H9 (cell line): Measurements from ENCODE around the gene RAI14. TPM values are rescaled to one million over a fixed set of nuclear protein-coding genes. Genes with fewer than 3 reads are reported as not detected.

Source experiments
- DNase-seq: peaks from one replicate; pipeline ENCODE4 v3.0.0-alpha.2; 2017
- H2AFZ ChIP-seq: one replicate; pipeline ENCODE4 v1.6.1; 2013; ENCODE audit warnings: mild to moderate bottlenecking, low read length, control low read depth, moderate library complexity
- H2AK5ac ChIP-seq: 2 replicates; pipeline ENCODE4 v1.6.1; 2013; ENCODE audit warnings: low read length, control low read depth, mixed read lengths; ENCODE audit not compliant: insufficient read length
- H2BK120ac ChIP-seq: one replicate; pipeline ENCODE4 v1.6.1; 2013; ENCODE audit warnings: low read depth, mild to moderate bottlenecking, low read length, control low read depth, inconsistent platforms; ENCODE audit not compliant: poor library complexity, severe bottlenecking
- H2BK12ac ChIP-seq: 2 replicates; pipeline ENCODE4 v1.6.1; 2013; ENCODE audit warnings: low read length, control low read depth, mixed read lengths, low read depth; ENCODE audit not compliant: insufficient read length
- H2BK15ac ChIP-seq: 2 replicates; pipeline ENCODE4 v1.6.1; 2013; ENCODE audit warnings: low read depth, low read length, control low read depth
- H2BK20ac ChIP-seq: one replicate; pipeline ENCODE4 v1.6.1; 2013; ENCODE audit warnings: low read depth, mild to moderate bottlenecking, low read length, control low read depth, inconsistent platforms; ENCODE audit not compliant: poor library complexity, severe bottlenecking
- H2BK5ac ChIP-seq: 2 replicates; pipeline ENCODE4 v1.6.1; 2013; ENCODE audit warnings: low read length, control low read depth, mixed read lengths; ENCODE audit not compliant: insufficient read length
- H3K14ac ChIP-seq: 2 replicates; pipeline ENCODE4 v1.6.1; 2013; ENCODE audit warnings: low read length, control low read depth; ENCODE audit not compliant: insufficient read depth
- H3K18ac ChIP-seq: 2 replicates; pipeline ENCODE4 v1.6.1; 2013; ENCODE audit warnings: low read depth, mild to moderate bottlenecking, mixed read lengths, low read length, control low read depth; ENCODE audit not compliant: insufficient read length
- H3K23ac ChIP-seq: 2 replicates; pipeline ENCODE4 v1.6.1; 2013; ENCODE audit warnings: low read length, control low read depth, mixed read lengths, low read depth; ENCODE audit not compliant: insufficient read length
- H3K23me2 ChIP-seq: 2 replicates; pipeline ENCODE4 v1.6.1; 2013; ENCODE audit warnings: low read depth, mild to moderate bottlenecking, mixed read lengths, low read length, control low read depth; ENCODE audit not compliant: insufficient read length, poor library complexity, severe bottlenecking
- H3K27ac ChIP-seq: 2 replicates; pipeline ENCODE4 v1.5.1; 2013; ENCODE audit warnings: low read length, control low read depth, mixed read lengths, low read depth; ENCODE audit not compliant: insufficient read length
- H3K27me3 ChIP-seq: 2 replicates; pipeline ENCODE4 v1.6.1; 2013; ENCODE audit warnings: low read length, control low read depth, inconsistent platforms; ENCODE audit not compliant: insufficient read depth
- H3K4ac ChIP-seq: 2 replicates; pipeline ENCODE4 v1.6.1; 2013; ENCODE audit warnings: low read depth, mild to moderate bottlenecking, control low read depth, inconsistent platforms, low read length, moderate library complexity
- H3K4me1 ChIP-seq: 2 replicates; pipeline ENCODE4 v1.6.1; 2013; ENCODE audit warnings: low read length, control low read depth, inconsistent platforms; ENCODE audit not compliant: insufficient read depth
- H3K4me2 ChIP-seq: 2 replicates; pipeline ENCODE4 v1.6.1; 2013; ENCODE audit warnings: low read length, control low read depth, mixed read lengths; ENCODE audit not compliant: insufficient read length, insufficient read depth
- H3K56ac ChIP-seq: 2 replicates; pipeline ENCODE4 v1.6.1; 2013; ENCODE audit warnings: low read depth, mild to moderate bottlenecking, mixed read lengths, low read length, control low read depth; ENCODE audit not compliant: insufficient read length
- H3K79me1 ChIP-seq: 2 replicates; pipeline ENCODE4 v1.6.1; 2013; ENCODE audit warnings: low read depth, mild to moderate bottlenecking, moderate library complexity, low read length, control low read depth, inconsistent platforms; ENCODE audit not compliant: insufficient read depth, poor library complexity, severe bottlenecking
- H3K79me2 ChIP-seq: 2 replicates; pipeline ENCODE4 v1.6.1; 2013; ENCODE audit warnings: low read length, control low read depth, inconsistent platforms; ENCODE audit not compliant: insufficient read depth
- H3K9ac ChIP-seq: 2 replicates; pipeline ENCODE4 v1.6.1; 2013; ENCODE audit warnings: low read length, control low read depth, mixed read lengths; ENCODE audit not compliant: insufficient read length; ENCODE audit errors: extremely low read depth
- H3K9me3 ChIP-seq: one replicate; pipeline ENCODE4 v1.6.1; 2013; ENCODE audit warnings: low read depth, low read length, inconsistent platforms; ENCODE audit not compliant: control insufficient read depth
- H3T11ph ChIP-seq: one replicate; pipeline ENCODE4 v1.6.1; 2013; ENCODE audit warnings: mild to moderate bottlenecking, low read length, control low read depth, inconsistent platforms
- H4K20me1 ChIP-seq: one replicate; pipeline ENCODE4 v1.6.1; 2013; ENCODE audit not compliant: control insufficient read depth, insufficient read length, insufficient read depth
- H4K5ac ChIP-seq: 2 replicates; pipeline ENCODE4 v1.6.1; 2013; ENCODE audit warnings: low read depth, mild to moderate bottlenecking, mixed read lengths, low read length, control low read depth; ENCODE audit not compliant: insufficient read length
- H4K8ac ChIP-seq: replicated peaks from 2 replicates; pipeline ENCODE4 v1.6.1; 2013; ENCODE audit warnings: low read length, control low read depth, mixed read lengths, low read depth; ENCODE audit not compliant: insufficient read length
- H4K91ac ChIP-seq: 2 replicates; pipeline ENCODE4 v1.6.1; 2013; ENCODE audit warnings: low read depth, mild to moderate bottlenecking, moderate library complexity, mixed read lengths, low read length, control low read depth; ENCODE audit not compliant: insufficient read length
- H3K27ac Mint-ChIP-seq, 3 experiments: 2 replicates in 2 of 3; 3 replicates in 1 of 3; pipeline ENCODE4 v1.8.0; 2020 to 2021; ENCODE audit warnings: mixed read lengths in 3 of 3, mild to moderate bottlenecking in 1 of 3, moderate library complexity in 1 of 3
- H3K27me3 Mint-ChIP-seq: 2 replicates; pipeline ENCODE4 v1.8.0; 2021; ENCODE audit warnings: low read depth, mild to moderate bottlenecking, moderate library complexity, mixed read lengths
- H3K36me3 Mint-ChIP-seq, 3 experiments: 2 replicates in 2 of 3; 3 replicates in 1 of 3; pipeline ENCODE4 v1.8.0; 2020 to 2021; ENCODE audit warnings: low read depth in 3 of 3, mixed read lengths in 3 of 3; ENCODE audit not compliant: insufficient read depth in 1 of 3
- H3K4me1 Mint-ChIP-seq, 2 experiments: 2 replicates each; pipeline ENCODE4 v1.8.0; 2020; ENCODE audit warnings: mixed read lengths in 2 of 2
- H3K4me3 Mint-ChIP-seq, 2 experiments: 2 replicates in 1 of 2; 3 replicates in 1 of 2; pipeline ENCODE4 v1.8.0; 2020 to 2021; ENCODE audit warnings: mild to moderate bottlenecking in 2 of 2, mixed read lengths in 2 of 2, moderate library complexity in 1 of 2
- H3K9me3 Mint-ChIP-seq, 2 experiments: 2 replicates in 1 of 2; 3 replicates in 1 of 2; pipeline ENCODE4 v1.8.0; 2020; ENCODE audit warnings: mild to moderate bottlenecking in 2 of 2, mixed read lengths in 2 of 2, moderate library complexity in 1 of 2
- CTCF ChIP-seq: fragments of 200-600 bp; sonication (generic); conservative IDR thresholded peaks from 3 replicates; pipeline ENCODE4 v1.8.0; 2021; ENCODE audit warnings: antibody characterized with exemption, mild to moderate bottlenecking
- WGBS: extraction: QIAGEN DNeasy Blood & Tissue Kit; methylation state at CpG from one replicate; pipeline ENCODE4 v1.1.7; 2013; ENCODE audit warnings: missing lambda C conversion rate, low lambda C conversion rate, mixed read lengths; ENCODE audit not compliant: insufficient read length; ENCODE audit errors: extremely low coverage; 5-methylcytosine and 5-hydroxymethylcytosine counted together
- total RNA-seq: library from RNA; stranded (reverse); gene quantifications from 2 replicates; pipeline ENCODE4 v1.2.1, GENCODE V29; 2021

RAI14 gene
- total RNA-seq, 1 experiment from 2014 or later, result 127 TPM

- Histone ChIP-seq H3K23me2 (no peaks in the 10 kb centered on the region), H3K4ac (no peak overlapping the region), H4K91ac (no peak overlapping the region), H3T11ph (no peak overlapping the region), H3K23ac (no peak overlapping the region), H3K27ac (no peak overlapping the region), H4K8ac (no peak overlapping the region), H4K5ac (no peak overlapping the region), H3K79me2 (peaks cover 74% of the 10 kb centered on the region), H2BK12ac (no peak overlapping the region), H2AK5ac (no peak overlapping the region), H3K9ac (no peak overlapping the region), H2BK15ac (no peak overlapping the region), H3K4me2 (no peak overlapping the region), H3K79me1 (peaks cover 25% of the 10 kb centered on the region), H3K9me3 (no peaks in the 10 kb centered on the region), H2BK20ac (no peak overlapping the region), H3K14ac (no peak overlapping the region), H2BK5ac (no peak overlapping the region), H3K27me3 (no peaks in the 10 kb centered on the region), H2AFZ (no peak overlapping the region), H3K18ac (no peak overlapping the region), H4K20me1 (peaks cover 3% of the 10 kb centered on the region), H3K56ac (no peak overlapping the region), H3K4me1 (peaks cover 20% of the 10 kb centered on the region), H2BK120ac (no peak overlapping the region)
- H3K4me1 Mint-ChIP-seq, result peaks cover 38 to 45% of the 10 kb centered on the region in 2 experiments
- no peaks in the 10 kb centered on the region for H3K9me3 Mint-ChIP-seq
- H3K27ac Mint-ChIP-seq, result no peak overlapping the region
- no peak for DNase-seq
- no peak overlapping the region for H3K4me3 Mint-ChIP-seq
- no CpG with 5 or more reads among the region's 3 CpGs for WGBS
- no peaks in the 10 kb centered on the region for H3K27me3 Mint-ChIP-seq
- TF ChIP-seq CTCF, result no peak
- peaks cover 3 to 18% (median 4%) of the 10 kb centered on the region in 3 experiments; a peak in 4 of 7 replicates for H3K36me3 Mint-ChIP-seq
Measured at GRCh38 chr5:34674187-34674586, 18.1 kb downstream of the RAI14 start.
